ENCODE results near the gene CHCHD6. TPM values are rescaled to one million over a fixed set of nuclear protein-coding genes. Genes with fewer than 3 reads are reported as not detected.

Gene CHCHD6
- total and polyA plus RNA-seq, 2 of the 4 experiments (the other 2 are of a cell fraction), result 18.8 to 28.9 TPM

DNA sequence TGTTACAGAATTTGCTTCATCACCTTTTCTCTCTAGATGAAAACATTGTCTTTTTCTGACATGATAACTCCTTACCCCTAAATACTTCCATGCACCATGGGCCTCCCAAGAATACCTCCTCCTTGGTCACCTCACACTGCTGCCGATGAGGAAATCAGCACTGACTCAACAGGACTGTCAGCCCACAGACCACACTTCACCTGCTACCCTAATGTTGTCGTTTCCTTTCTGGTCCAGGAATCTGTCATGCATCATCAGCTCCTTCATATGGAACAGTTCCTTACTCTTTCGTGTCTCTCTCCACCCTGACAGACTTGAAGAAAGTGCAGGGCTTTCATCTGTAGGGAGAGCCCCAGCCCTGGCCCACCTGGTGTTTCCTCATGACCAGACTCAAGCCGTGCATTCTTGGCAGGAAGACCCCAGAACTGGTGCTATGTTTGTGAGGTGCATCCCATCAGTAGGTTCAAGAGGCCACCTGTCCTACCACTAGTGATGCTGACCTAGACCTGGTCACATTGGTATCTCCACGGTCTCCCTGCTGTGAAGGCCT, 237.8 kb downstream of the CHCHD6 start:
- in situ Hi-C loops (cut with MboI; ENCODE audit: low sequenced_read_pairs), result no loop called here
- no peak overlapping the region for H3K18ac ChIP-seq (ENCODE audit: low read depth, low read length)
- no peak overlapping the region for H3K56ac ChIP-seq (ENCODE audit: extremely low read depth, insufficient read depth, low read length)
- no peak overlapping the region for H3K4ac ChIP-seq (ENCODE audit: low read depth, low read length)
- H2BK120ac ChIP-seq (ENCODE audit: low read depth, low read length), result no peak overlapping the region
- no peaks in the 10 kb centered on the region for H3K36me3 ChIP-seq (ENCODE audit: control insufficient read depth, insufficient read depth, low read length)
- H3K14ac ChIP-seq (replicated peaks; ENCODE audit: low read depth, low read length), result no peak overlapping the region
- H2BK15ac ChIP-seq (ENCODE audit: low read depth, low read length), result no peak overlapping the region
- H3K27me3 ChIP-seq (ENCODE audit: control insufficient read depth, insufficient read depth, low read length), result no peaks in the 10 kb centered on the region
- H3K4me3 ChIP-seq (ENCODE audit: insufficient read depth, low read depth, low read length), result no peak overlapping the region
- no peak overlapping the region for H2BK5ac ChIP-seq (ENCODE audit: low read depth, low read length, poor library complexity, severe bottlenecking)
- TF ChIP-seq FOS (IDR thresholded peaks at IDR 0.05; ENCODE audit: low read depth, low read length), result no peak
- no peak for TF ChIP-seq POLR2A (IDR thresholded peaks at IDR 0.05; ENCODE audit: low read depth, low read length)
- no peak for TF ChIP-seq CHD1 (IDR thresholded peaks at IDR 0.05; ENCODE audit: low read depth, low read length)
- TF ChIP-seq, protein P1, sequence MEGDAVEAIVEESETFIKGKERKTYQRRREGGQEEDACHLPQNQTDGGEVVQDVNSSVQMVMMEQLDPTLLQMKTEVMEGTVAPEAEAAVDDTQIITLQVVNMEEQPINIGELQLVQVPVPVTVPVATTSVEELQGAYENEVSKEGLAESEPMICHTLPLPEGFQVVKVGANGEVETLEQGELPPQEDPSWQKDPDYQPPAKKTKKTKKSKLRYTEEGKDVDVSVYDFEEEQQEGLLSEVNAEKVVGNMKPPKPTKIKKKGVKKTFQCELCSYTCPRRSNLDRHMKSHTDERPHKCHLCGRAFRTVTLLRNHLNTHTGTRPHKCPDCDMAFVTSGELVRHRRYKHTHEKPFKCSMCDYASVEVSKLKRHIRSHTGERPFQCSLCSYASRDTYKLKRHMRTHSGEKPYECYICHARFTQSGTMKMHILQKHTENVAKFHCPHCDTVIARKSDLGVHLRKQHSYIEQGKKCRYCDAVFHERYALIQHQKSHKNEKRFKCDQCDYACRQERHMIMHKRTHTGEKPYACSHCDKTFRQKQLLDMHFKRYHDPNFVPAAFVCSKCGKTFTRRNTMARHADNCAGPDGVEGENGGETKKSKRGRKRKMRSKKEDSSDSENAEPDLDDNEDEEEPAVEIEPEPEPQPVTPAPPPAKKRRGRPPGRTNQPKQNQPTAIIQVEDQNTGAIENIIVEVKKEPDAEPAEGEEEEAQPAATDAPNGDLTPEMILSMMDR (conservative IDR thresholded peaks at IDR 0.05; ENCODE audit: low read depth, low read length), result no peak
- TF ChIP-seq SMC3 (IDR thresholded peaks at IDR 0.05; ENCODE audit: low read depth, low read length), result no peak
- TF ChIP-seq MAFK (IDR thresholded peaks at IDR 0.05; ENCODE audit: low read depth, low read length), result no peak
- no peak for TF ChIP-seq MXI1 (IDR thresholded peaks at IDR 0.05; ENCODE audit: borderline replicate concordance, low read depth, low read length)
- TF ChIP-seq MAZ (IDR thresholded peaks at IDR 0.05; ENCODE audit: borderline replicate concordance, low read depth, low read length), result no peak
- TF ChIP-seq, protein P2, sequence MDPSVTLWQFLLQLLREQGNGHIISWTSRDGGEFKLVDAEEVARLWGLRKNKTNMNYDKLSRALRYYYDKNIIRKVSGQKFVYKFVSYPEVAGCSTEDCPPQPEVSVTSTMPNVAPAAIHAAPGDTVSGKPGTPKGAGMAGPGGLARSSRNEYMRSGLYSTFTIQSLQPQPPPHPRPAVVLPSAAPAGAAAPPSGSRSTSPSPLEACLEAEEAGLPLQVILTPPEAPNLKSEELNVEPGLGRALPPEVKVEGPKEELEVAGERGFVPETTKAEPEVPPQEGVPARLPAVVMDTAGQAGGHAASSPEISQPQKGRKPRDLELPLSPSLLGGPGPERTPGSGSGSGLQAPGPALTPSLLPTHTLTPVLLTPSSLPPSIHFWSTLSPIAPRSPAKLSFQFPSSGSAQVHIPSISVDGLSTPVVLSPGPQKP (IDR thresholded peaks at IDR 0.05; ENCODE audit: borderline replicate concordance, low read depth, low read length), result no peak
- H4K20me1 ChIP-seq (ENCODE audit: insufficient read depth, low read length), result no peaks in the 10 kb centered on the region
- no peak overlapping the region for H4K8ac ChIP-seq (ENCODE audit: low read depth in 2 of 2, low read length in 2 of 2)
- CTCF ChIA-PET, result interaction anchor here (1.6 kb wide), 1 partner anchor 17 kb away, joined by 3 read pairs; no protein-coding TSS in a partner anchor
- no peak overlapping the region for H2AFZ ChIP-seq (replicated peaks; ENCODE audit: low read length, poor library complexity)
- no CpG with 5 or more reads among the region's 5 CpGs for WGBS, 2 experiments (ENCODE audit: extremely low coverage in 2 of 2, insufficient read length in 1 of 2)
- H3K4me1 ChIP-seq (ENCODE audit: control insufficient read depth, insufficient read depth, low read length), result peaks cover 7% of the 10 kb centered on the region; the same call in 1 of the 2 replicates
- H3K9me3 ChIP-seq (ENCODE audit: control insufficient read depth, insufficient read depth, low read length), result no peaks in the 10 kb centered on the region
- ATAC-seq (ENCODE audit: low read depth) (no peak), DNase-seq (peak; percentile 33)
- dilution Hi-C loops (cut with HindIII; ENCODE audit: low sequenced_read_pairs, unreplicated experiment), result no loop called here
- no peak overlapping the region for H3K27ac ChIP-seq (ENCODE audit: insufficient read depth, low read length)
- H2AK9ac ChIP-seq (replicated peaks; ENCODE audit: low read depth, low read length, poor library complexity), result no peak overlapping the region
- intact Hi-C loops (cut with micrococcal nuclease), result no loop called here
- H3K23ac ChIP-seq (ENCODE audit: low read depth, low read length), result no peak overlapping the region
- no peak overlapping the region for H2BK20ac ChIP-seq (ENCODE audit: low read depth, low read length)
- no TSS peak for BruUV-seq (replicated peaks)
- H4K5ac ChIP-seq (ENCODE audit: low read depth, low read length), result no peak overlapping the region
- H3K9me1 ChIP-seq (ENCODE audit: insufficient read depth, low read length), result peaks cover 9% of the 10 kb centered on the region; the same call in 1 of the 2 replicates
- no peak overlapping the region for H3K9ac ChIP-seq (ENCODE audit: low read depth, low read length)
- no peak overlapping the region for H2AK5ac ChIP-seq (ENCODE audit: low read depth, low read length)
- H4K91ac ChIP-seq (ENCODE audit: insufficient read depth, low read depth, low read length), result no peak overlapping the region
- no peak overlapping the region for H3K4me2 ChIP-seq (ENCODE audit: low read depth, low read length)
- no peaks in the 10 kb centered on the region for H3K79me1 ChIP-seq (ENCODE audit: low read depth in 1 of 2, low read length in 2 of 2)
- POLR2A ChIA-PET (ENCODE audit: unreplicated experiment), result no interaction called here

All from IMR-90 (cell line).